GM19395 (cell line): ENCODE measurements around the gene NOSTRIN.
"Not testable (repeated sequence)": the region's sequence is repeated elsewhere in the genome, so short reads cannot be mapped to it uniquely, and the experiment has no call there.

Source experiments
- ATAC-seq: cut with Tn5 transposase; IDR thresholded peaks from one replicate; pipeline ENCODE4 v1.9.1; 2021; ENCODE audit warnings: mild to moderate bottlenecking, moderate library complexity; ENCODE audit not compliant: unreplicated experiment

Gene NOSTRIN

DNA sequence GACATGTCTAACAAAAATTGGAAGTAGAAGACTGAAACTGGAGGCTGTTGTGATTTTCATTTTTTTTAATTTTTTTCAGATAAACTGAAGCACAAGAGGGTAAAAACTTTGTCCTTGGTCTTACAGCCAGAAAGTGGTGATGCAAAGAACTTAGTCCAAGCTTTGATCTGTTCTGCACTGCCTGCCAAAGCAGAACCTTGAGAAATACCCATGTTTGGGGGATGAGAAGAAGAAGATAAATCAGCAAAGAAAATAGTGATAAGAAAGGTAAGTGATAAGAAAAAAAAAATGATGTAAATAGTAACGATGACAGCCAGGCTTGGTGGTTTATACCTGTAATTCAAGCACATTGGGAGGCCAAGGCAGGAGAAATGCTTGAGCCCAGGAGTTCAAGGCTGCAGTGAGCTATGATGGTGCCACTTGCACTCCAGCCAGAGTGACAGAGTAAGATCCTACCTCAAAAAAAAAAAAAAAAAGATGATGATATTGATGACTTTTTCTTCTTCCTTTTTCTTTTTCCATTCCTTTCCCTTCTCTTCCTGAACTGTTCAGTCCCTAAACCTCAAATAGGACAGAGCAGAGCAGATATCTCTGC, 14.6 kb upstream of the NOSTRIN start:
- no peak for ATAC-seq

DNA sequence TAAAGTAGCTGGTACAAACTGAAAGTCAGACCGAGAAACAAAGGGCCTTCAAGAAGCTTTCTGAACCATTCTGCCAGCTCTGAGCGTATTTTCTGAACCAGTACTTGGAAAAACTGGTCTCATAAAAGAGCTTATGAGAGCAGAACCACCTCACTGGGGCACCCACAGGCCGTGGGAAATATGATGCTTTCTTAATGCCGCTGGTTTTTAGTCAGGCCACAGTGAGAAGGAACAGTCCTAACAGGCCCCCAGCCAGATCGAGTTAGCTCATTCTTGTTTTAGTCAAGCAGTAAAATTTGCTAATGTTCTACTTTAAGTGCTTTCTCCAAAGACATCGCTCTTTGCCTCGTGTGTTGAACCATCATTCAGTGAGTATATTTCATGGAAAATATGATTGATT, 12.7 kb upstream of the NOSTRIN start:
- no peak for ATAC-seq

- ATAC-seq, result no peak
These were observed 12.1 kb upstream of the NOSTRIN start for GRCh38 chr2:168790226-168790902.

GRCh38 chr2:168791140-168791539, 11.3 kb upstream of the NOSTRIN start:
- ATAC-seq, result not testable (repeated sequence)

GRCh38 chr2:168793596-168793995, 8.8 kb upstream of the NOSTRIN start:
- ATAC-seq, result no peak

- no peak for ATAC-seq
These were observed 7.5 kb upstream of the NOSTRIN start for GRCh38 chr2:168794968-168795367.

DNA sequence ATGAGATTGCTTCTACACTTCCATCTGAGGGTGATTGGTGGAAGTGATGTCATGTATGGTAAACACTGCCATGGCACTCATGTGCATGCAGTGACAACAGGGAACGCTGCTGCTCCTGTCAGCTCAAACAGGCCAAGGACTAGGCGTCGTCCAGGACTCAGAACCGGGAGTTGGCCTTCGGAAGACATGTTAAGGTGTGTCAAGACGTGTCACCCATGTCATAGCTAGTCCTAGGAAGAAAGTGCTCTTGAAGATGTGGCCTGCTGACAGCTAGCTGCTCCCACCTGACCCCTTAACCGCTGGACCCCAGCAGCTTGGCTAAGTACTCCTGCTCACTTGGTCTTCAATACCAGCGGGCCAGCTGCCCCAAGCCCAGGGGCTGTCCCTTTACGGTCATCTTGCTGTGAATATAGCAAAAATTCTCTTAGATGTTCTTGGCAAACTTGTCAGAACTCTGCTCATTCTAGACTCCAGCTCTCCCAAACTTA, 6.3 kb upstream of the NOSTRIN start:
- no peak for ATAC-seq

DNA sequence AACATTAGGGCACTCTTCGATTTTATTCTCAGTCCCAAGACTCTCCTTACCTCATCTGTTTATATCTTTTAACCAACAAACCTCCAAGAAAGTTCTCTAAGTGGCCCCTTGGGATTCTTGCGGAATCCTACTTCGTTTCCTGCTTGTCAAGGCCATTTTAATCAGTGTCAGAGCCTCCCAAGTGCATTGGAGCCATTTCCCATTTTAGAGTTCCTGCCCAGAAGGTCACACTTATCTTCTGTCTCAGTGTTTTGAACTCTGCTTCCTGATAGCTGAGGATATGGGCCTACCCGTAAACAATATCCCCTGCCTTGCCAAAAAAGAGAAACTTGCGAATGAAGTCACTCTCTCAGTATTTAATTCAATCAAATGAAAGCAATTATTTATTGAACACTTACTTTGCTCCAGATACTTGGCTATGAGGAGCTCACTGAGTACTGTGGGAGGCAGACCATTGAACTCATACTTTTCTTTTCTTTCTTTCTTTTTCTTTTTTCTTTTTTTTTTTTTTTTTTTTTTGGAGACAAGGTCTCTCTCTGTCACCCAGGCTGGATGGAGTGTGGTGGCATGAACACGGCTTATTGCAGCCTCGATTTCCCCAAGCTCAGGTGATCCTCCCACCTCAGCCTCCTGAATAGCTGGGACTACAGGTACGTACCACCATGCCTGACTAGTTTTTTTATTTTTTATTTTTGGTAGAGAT, 5.7 kb upstream of the NOSTRIN start:
- no peak for ATAC-seq

- no peak for ATAC-seq
These were observed 5.2 kb upstream of the NOSTRIN start for GRCh38 chr2:168797286-168797655.

GRCh38 chr2:168798076-168798887, 4.2 kb upstream of the NOSTRIN start:
- no peak for ATAC-seq

DNA sequence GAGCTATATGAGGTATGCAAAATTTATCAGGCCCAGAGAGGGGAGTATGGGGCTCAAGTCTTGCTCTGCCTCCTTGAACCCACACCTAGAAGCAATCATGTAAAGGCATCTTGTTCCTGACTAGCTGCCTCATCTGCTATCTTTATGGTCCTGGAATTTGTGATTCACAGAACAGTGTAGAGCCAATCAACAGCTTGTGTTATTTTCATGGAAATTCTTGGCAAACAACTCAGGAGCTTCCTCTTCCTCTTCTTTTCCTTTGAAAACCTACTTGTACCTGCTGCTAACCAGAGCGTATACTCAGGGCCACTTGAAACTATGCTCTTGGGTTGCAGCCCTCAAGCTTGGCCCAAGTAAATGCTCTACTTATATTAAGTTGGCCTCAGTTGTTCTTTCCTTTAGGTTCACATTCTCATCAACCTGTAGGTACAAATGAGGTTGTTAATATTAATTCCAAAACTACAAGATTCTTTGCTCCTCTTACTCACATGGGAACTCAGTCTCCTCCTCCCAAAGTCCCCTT, 3.5 kb upstream of the NOSTRIN start:
- ATAC-seq, result no peak

DNA sequence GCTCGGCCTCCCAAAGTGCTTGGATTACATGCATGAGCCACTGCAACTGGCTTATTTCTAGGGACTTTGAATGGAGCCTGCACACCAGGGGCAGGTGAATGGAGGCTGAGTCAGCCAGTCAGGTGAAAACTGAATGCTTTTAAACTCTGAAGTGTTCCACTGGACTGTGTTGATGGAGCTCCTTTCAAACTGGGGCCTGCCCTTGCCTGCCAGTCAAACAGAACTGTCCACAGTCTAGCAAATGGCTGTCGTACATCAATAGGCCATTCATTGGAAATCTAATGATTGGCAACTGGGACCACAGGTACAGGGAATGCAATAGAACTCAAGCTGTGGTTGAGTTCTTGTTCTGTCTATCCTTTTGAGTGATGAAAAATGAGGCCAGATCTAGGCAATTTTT, 966 bp upstream of the NOSTRIN start:
- ATAC-seq, result no peak

DNA sequence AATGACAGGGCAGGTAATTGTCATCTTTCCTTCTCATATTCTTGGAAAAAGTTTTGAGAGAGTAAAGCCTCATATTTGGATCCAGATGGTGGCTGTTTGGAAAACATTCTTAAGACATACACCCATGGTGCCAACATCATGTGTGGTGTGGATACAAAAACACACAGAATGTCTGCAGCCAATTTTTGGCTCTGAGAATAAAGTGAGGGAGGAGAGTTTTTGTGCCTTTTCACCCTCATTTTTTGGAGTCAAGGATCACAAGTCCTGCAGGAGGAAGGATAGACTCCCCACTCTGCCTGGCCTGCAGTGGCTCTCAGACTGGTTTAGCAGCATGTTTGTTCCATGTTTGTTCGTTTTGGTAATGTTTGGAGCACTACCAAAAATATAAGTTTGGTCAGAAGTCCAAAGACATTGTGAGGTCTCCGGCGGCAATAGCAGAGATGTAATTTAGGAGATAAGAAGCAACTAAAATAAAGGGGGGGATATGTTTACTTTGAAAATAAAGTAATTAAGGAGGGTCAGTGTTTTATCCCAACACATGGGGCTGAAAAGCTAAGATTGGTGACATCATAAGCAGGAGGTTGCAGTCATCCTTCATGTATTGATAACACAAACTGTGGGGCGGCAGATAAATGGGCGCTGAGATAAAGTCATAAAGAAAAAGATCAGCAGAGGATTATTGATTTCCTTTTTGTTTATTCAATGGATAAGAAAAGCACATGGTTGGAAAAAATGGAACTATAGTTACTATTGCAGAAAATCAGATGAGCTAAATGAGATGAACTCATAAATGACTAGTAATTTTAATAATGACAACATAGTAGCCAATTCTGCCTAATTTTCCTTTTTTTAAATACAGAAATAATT, 655 bp downstream of the NOSTRIN start:
- no peak for ATAC-seq

GRCh38 chr2:168804214-168804613, 1.8 kb downstream of the NOSTRIN start:
- no peak for ATAC-seq

- ATAC-seq, result no peak
These were observed 3.2 kb downstream of the NOSTRIN start for GRCh38 chr2:168805615-168806014.

DNA sequence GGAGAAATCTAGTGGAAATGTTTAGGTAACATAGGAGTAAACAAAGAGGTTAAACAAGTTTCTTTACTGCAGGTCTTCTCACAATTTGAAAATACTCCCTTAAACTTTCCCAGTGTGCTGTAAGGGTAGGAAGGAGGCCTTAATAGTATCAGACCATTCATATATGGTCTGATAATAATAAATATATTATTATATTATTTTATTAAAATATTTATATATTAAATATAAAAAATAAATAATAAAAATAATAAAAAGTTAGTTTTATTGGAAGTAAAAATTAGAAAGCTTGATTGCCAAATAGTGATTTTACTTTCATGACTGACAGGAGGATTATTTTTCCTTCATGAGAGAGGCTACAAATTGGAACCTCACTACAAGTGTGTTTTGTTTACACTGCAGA, 7.1 kb downstream of the NOSTRIN start:
- no peak for ATAC-seq

DNA sequence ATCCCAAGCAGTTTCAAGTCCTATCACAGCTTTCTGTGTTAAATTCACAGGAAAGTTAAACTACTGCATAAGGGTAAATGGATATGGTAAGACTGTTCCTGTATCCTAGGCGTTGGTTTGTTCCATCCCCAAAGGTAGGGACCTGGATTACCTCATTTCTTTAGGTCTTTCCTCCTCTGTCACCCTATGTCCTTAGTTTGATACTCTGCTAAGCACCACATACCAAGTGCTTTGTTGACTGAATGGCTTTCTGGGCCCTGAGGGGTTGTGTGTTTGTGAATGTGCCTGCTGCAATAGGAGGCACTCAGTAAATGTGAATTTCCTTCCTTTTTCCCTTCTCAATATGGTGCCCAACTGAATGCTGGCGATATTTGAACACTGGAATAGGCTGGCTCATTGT, 7.8 kb downstream of the NOSTRIN start:
- ATAC-seq, result no peak

DNA sequence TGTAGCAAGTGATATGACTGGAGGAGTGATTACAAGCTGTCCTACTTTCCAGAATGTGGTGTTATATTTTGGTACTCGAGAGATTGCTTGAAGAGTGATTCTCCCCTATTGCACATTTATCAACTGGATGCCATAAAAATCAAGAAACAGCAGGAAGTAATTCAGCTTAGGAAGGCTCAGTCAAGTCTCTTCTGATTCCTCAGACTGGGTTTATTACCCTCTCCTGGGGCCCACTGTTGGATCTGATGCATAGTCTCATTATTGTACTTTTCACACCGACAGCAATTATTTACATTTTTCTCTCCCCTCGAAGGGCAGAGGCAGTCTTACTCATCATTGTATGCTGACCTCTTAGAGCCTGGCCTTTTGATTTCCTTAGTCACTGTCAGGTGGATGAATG, 9.3 kb downstream of the NOSTRIN start:
- no peak for ATAC-seq

DNA sequence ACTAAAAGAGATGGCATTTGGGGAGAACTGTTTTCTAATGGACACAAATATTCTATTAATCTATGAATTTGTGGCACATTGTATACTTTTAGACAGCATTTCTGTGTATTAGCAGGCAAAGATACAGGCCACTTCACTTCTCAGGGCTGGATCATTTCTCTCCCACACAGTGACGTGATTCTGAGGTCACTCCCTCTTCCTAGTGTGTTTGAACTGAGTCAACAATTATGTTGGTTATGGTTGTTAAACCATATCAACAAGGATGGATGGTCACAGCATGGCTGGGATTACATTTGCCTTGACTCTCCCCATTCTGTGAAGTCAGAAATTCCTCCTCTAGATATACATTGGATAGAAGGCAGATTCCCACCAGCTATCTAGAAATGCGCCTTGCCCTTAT, 11.6 kb downstream of the NOSTRIN start:
- no peak for ATAC-seq
